ENCODE data around the gene DCLRE1C. TPM values are rescaled to one million over a fixed set of nuclear protein-coding genes. Genes with fewer than 3 reads are reported as not detected.

DCLRE1C gene
- total and polyA plus RNA-seq, 9 of the 15 experiments (the other 6 are each of a cell fraction or from before 2014, with no cell fraction given) = 8.8 to 22.2 (median 13.9) TPM

DNA sequence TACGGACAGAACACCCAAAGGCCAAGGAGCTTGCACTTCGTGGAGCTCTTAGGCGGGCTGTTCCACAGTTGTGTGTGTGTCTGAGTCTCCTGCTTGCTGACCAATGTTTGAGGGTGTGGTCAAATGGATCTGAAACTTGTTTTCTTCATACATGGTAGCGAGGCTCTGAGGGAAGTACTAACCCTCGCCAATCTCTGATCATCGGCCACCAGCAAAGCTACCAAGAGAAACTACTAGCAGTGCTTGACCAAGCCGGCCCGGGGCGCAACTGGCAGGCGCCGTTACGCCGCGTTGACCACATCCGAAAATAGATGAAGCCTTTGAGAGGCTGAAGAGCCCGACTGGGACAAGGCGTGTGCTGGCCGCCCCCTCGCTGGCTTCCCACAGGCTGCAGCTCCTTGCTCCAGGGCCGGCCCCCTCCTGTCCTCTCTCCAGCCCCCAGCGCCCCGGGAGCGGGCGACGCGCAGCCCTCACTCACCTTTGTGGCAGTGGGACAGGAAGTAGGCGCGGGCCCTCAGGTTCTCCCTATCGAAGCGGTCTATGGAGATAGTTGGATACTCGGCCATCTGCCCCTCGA is 384 bp downstream of the DCLRE1C start (continued):
- TF ChIP-seq ZNF740 (CRISPR knock-in tag; IDR thresholded peaks at IDR 0.05) = no peak
- no peak for TF ChIP-seq ZNF740 (tag; IDR thresholded peaks at IDR 0.05)
- TF ChIP-seq FOXJ2 (tag; IDR thresholded peaks at IDR 0.05) = no peak
- TF ChIP-seq, protein P1, sequence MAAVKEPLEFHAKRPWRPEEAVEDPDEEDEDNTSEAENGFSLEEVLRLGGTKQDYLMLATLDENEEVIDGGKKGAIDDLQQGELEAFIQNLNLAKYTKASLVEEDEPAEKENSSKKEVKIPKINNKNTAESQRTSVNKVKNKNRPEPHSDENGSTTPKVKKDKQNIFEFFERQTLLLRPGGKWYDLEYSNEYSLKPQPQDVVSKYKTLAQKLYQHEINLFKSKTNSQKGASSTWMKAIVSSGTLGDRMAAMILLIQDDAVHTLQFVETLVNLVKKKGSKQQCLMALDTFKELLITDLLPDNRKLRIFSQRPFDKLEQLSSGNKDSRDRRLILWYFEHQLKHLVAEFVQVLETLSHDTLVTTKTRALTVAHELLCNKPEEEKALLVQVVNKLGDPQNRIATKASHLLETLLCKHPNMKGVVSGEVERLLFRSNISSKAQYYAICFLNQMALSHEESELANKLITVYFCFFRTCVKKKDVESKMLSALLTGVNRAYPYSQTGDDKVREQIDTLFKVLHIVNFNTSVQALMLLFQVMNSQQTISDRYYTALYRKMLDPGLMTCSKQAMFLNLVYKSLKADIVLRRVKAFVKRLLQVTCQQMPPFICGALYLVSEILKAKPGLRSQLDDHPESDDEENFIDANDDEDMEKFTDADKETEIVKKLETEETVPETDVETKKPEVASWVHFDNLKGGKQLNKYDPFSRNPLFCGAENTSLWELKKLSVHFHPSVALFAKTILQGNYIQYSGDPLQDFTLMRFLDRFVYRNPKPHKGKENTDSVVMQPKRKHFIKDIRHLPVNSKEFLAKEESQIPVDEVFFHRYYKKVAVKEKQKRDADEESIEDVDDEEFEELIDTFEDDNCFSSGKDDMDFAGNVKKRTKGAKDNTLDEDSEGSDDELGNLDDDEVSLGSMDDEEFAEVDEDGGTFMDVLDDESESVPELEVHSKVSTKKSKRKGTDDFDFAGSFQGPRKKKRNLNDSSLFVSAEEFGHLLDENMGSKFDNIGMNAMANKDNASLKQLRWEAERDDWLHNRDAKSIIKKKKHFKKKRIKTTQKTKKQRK (IDR thresholded peaks at IDR 0.05; ENCODE audit: borderline replicate concordance, low read depth, low read length) = no peak
- no peak for TF ChIP-seq KDM1A (IDR thresholded peaks at IDR 0.05)
- TF ChIP-seq SRSF1 (IDR thresholded peaks at IDR 0.05; ENCODE audit: low read depth, low read length) = no peak
- TF ChIP-seq, protein P2, sequence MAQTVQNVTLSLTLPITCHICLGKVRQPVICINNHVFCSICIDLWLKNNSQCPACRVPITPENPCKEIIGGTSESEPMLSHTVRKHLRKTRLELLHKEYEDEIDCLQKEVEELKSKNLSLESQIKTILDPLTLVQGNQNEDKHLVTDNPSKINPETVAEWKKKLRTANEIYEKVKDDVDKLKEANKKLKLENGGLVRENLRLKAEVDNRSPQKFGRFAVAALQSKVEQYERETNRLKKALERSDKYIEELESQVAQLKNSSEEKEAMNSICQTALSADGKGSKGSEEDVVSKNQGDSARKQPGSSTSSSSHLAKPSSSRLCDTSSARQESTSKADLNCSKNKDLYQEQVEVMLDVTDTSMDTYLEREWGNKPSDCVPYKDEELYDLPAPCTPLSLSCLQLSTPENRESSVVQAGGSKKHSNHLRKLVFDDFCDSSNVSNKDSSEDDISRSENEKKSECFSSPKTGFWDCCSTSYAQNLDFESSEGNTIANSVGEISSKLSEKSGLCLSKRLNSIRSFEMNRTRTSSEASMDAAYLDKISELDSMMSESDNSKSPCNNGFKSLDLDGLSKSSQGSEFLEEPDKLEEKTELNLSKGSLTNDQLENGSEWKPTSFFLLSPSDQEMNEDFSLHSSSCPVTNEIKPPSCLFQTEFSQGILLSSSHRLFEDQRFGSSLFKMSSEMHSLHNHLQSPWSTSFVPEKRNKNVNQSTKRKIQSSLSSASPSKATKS (CRISPR knock-in tag; IDR thresholded peaks at IDR 0.05) = no peak
- no peak for TF ChIP-seq KLF13 (tag; IDR thresholded peaks at IDR 0.05; ENCODE audit: borderline replicate concordance, low read depth)
- TF ChIP-seq ETV6 (IDR thresholded peaks at IDR 0.05; ENCODE audit: borderline replicate concordance in 1 of 2, low read depth in 2 of 2, low read length in 1 of 2) = no peak
- TF ChIP-seq ETV6 (CRISPR knock-in tag; IDR thresholded peaks at IDR 0.05; ENCODE audit: borderline replicate concordance) = no peak
- TF ChIP-seq ZSCAN29 (IDR thresholded peaks at IDR 0.05) = no peak
- no peak for TF ChIP-seq ZNF780A (CRISPR knock-in tag; IDR thresholded peaks at IDR 0.05)
- no peak for TF ChIP-seq ZNF589 (CRISPR knock-in tag; IDR thresholded peaks at IDR 0.05; ENCODE audit: low read depth)
- no peak for TF ChIP-seq ZNF583 (CRISPR knock-in tag; IDR thresholded peaks at IDR 0.05)
